Measurements from ENCODE around the gene ANGPTL2. TPM values are rescaled to one million over a fixed set of nuclear protein-coding genes. Genes with fewer than 3 reads are reported as not detected.

ANGPTL2 gene
- total and polyA plus RNA-seq, 9 donors: 36.5 to 104 (median 68.6) TPM

- WGBS (ENCODE audit: insufficient coverage): 96% methylated on average over 8 of the region's 9 CpGs
- peak overlapping the region; percentile 23 for H3K27ac ChIP-seq (ENCODE audit: low read length)
These were observed 56.2 kb downstream of the ANGPTL2 start for GRCh38 chr9:127066060-127066850.

GRCh38 chr9:127065592-127065991 lies 56.8 kb downstream of the ANGPTL2 start:
- no peaks in the 10 kb centered on the region for H3K9me3 ChIP-seq (replicated peaks; ENCODE audit: control insufficient read depth, low read depth, low read length)
- peak; percentile 81 for DNase-seq
- peak overlapping the region; percentile 23 for H3K27ac ChIP-seq (ENCODE audit: low read length)
- WGBS (ENCODE audit: insufficient coverage): no CpG with 5 or more reads among the region's 1 CpG
- no peaks in the 10 kb centered on the region for H3K27me3 ChIP-seq (ENCODE audit: control insufficient read depth, insufficient read depth, low read length)
- no peak overlapping the region for H3K4me3 ChIP-seq (ENCODE audit: low read length)
- H3K4me1 ChIP-seq (ENCODE audit: control insufficient read depth, insufficient read depth, low read length): no peaks in the 10 kb centered on the region
- H3K36me3 ChIP-seq (ENCODE audit: control insufficient read depth, insufficient read depth, low read length): no peaks in the 10 kb centered on the region

More at GRCh38 chr9:127066060-127066850, 56.2 kb downstream of the ANGPTL2 start:
- H3K27me3 ChIP-seq (ENCODE audit: control insufficient read depth, insufficient read depth, low read length): no peaks in the 10 kb centered on the region
- H3K36me3 ChIP-seq (ENCODE audit: control insufficient read depth, insufficient read depth, low read length): no peaks in the 10 kb centered on the region
- H3K4me1 ChIP-seq (ENCODE audit: control insufficient read depth, insufficient read depth, low read length): no peaks in the 10 kb centered on the region
- no peak overlapping the region for H3K4me3 ChIP-seq (ENCODE audit: low read length)
- H3K9me3 ChIP-seq (replicated peaks; ENCODE audit: control insufficient read depth, low read depth, low read length): no peaks in the 10 kb centered on the region
- no peak for DNase-seq

GRCh38 chr9:127064335-127064734 lies 58.1 kb downstream of the ANGPTL2 start:
- Histone ChIP-seq H3K4me1 (ENCODE audit: control insufficient read depth, insufficient read depth, low read length) (peaks cover 7% of the 10 kb centered on the region), H3K9me3 (replicated peaks; ENCODE audit: control insufficient read depth, low read depth, low read length) (no peaks in the 10 kb centered on the region), H3K27me3 (ENCODE audit: control insufficient read depth, insufficient read depth, low read length) (no peaks in the 10 kb centered on the region), H3K4me3 (ENCODE audit: low read length) (no peak overlapping the region), H3K36me3 (ENCODE audit: control insufficient read depth, insufficient read depth, low read length) (no peaks in the 10 kb centered on the region), H3K27ac (ENCODE audit: low read length) (no peak overlapping the region)
- WGBS (ENCODE audit: insufficient coverage): 70% methylated on average over 2 of the region's 2 CpGs
- no peak for DNase-seq

- no peaks in the 10 kb centered on the region for H3K9me3 ChIP-seq (replicated peaks; ENCODE audit: control insufficient read depth, low read depth, low read length)
- WGBS (ENCODE audit: insufficient coverage): 100% methylated on average over 2 of the region's 3 CpGs
- H3K27me3 ChIP-seq (ENCODE audit: control insufficient read depth, insufficient read depth, low read length): no peaks in the 10 kb centered on the region
- H3K4me1 ChIP-seq (ENCODE audit: control insufficient read depth, insufficient read depth, low read length): peaks cover 16% of the 10 kb centered on the region
- DNase-seq: no peak
- H3K36me3 ChIP-seq (ENCODE audit: control insufficient read depth, insufficient read depth, low read length): no peaks in the 10 kb centered on the region
- H3K4me3 ChIP-seq (ENCODE audit: low read length): no peak overlapping the region
- no peak overlapping the region for H3K27ac ChIP-seq (ENCODE audit: low read length)
These were observed 61.0 kb downstream of the ANGPTL2 start for GRCh38 chr9:127061411-127061810.

- 35% methylated on average over 4 of the region's 4 CpGs for WGBS (ENCODE audit: insufficient coverage)
- no peaks in the 10 kb centered on the region for H3K27me3 ChIP-seq (ENCODE audit: control insufficient read depth, insufficient read depth, low read length)
- peak overlapping the region; percentile 26 for H3K27ac ChIP-seq (ENCODE audit: low read length)
- H3K36me3 ChIP-seq (ENCODE audit: control insufficient read depth, insufficient read depth, low read length): no peaks in the 10 kb centered on the region
- peak; percentile 74 for DNase-seq
- no peak overlapping the region for H3K4me3 ChIP-seq (ENCODE audit: low read length)
- H3K4me1 ChIP-seq (ENCODE audit: control insufficient read depth, insufficient read depth, low read length): peaks cover 16% of the 10 kb centered on the region
- no peaks in the 10 kb centered on the region for H3K9me3 ChIP-seq (replicated peaks; ENCODE audit: control insufficient read depth, low read depth, low read length)
These were observed 62.6 kb downstream of the ANGPTL2 start for GRCh38 chr9:127059765-127060361.

- WGBS (ENCODE audit: insufficient coverage): 80% methylated on average over 1 of the region's 2 CpGs
- no peaks in the 10 kb centered on the region for H3K36me3 ChIP-seq (ENCODE audit: control insufficient read depth, insufficient read depth, low read length)
- H3K4me3 ChIP-seq (ENCODE audit: low read length): no peak overlapping the region
- no peak overlapping the region for H3K27ac ChIP-seq (ENCODE audit: low read length)
- peaks cover 22% of the 10 kb centered on the region for H3K4me1 ChIP-seq (ENCODE audit: control insufficient read depth, insufficient read depth, low read length)
- H3K9me3 ChIP-seq (replicated peaks; ENCODE audit: control insufficient read depth, low read depth, low read length): no peaks in the 10 kb centered on the region
- no peaks in the 10 kb centered on the region for H3K27me3 ChIP-seq (ENCODE audit: control insufficient read depth, insufficient read depth, low read length)
- DNase-seq: no peak
These were observed 63.4 kb downstream of the ANGPTL2 start for GRCh38 chr9:127059030-127059429.

GRCh38 chr9:127058645-127059021 lies 63.8 kb downstream of the ANGPTL2 start:
- no peak for DNase-seq
- 64% methylated on average over 4 of the region's 4 CpGs for WGBS (ENCODE audit: insufficient coverage)
- peaks cover 26% of the 10 kb centered on the region for H3K4me1 ChIP-seq (ENCODE audit: control insufficient read depth, insufficient read depth, low read length)
- H3K27me3 ChIP-seq (ENCODE audit: control insufficient read depth, insufficient read depth, low read length): no peaks in the 10 kb centered on the region
- no peak overlapping the region for H3K27ac ChIP-seq (ENCODE audit: low read length)
- H3K4me3 ChIP-seq (ENCODE audit: low read length): no peak overlapping the region
- no peaks in the 10 kb centered on the region for H3K36me3 ChIP-seq (ENCODE audit: control insufficient read depth, insufficient read depth, low read length)
- H3K9me3 ChIP-seq (replicated peaks; ENCODE audit: control insufficient read depth, low read depth, low read length): no peaks in the 10 kb centered on the region

GRCh38 chr9:127058011-127058644 lies 64.3 kb downstream of the ANGPTL2 start:
- peaks cover 31% of the 10 kb centered on the region for H3K4me1 ChIP-seq (ENCODE audit: control insufficient read depth, insufficient read depth, low read length)
- no peaks in the 10 kb centered on the region for H3K27me3 ChIP-seq (ENCODE audit: control insufficient read depth, insufficient read depth, low read length)
- WGBS (ENCODE audit: insufficient coverage): 59% methylated on average over 7 of the region's 7 CpGs
- no peaks in the 10 kb centered on the region for H3K9me3 ChIP-seq (replicated peaks; ENCODE audit: control insufficient read depth, low read depth, low read length)
- no peak for DNase-seq
- H3K27ac ChIP-seq (ENCODE audit: low read length): peak overlapping the region; percentile 15
- H3K4me3 ChIP-seq (ENCODE audit: low read length): no peak overlapping the region
- H3K36me3 ChIP-seq (ENCODE audit: control insufficient read depth, insufficient read depth, low read length): no peaks in the 10 kb centered on the region

- no peak overlapping the region for H3K27ac ChIP-seq (ENCODE audit: low read length)
- DNase-seq: no peak
- H3K4me3 ChIP-seq (ENCODE audit: low read length): no peak overlapping the region
- H3K9me3 ChIP-seq (replicated peaks; ENCODE audit: control insufficient read depth, low read depth, low read length): no peaks in the 10 kb centered on the region
- H3K27me3 ChIP-seq (ENCODE audit: control insufficient read depth, insufficient read depth, low read length): no peaks in the 10 kb centered on the region
- H3K4me1 ChIP-seq (ENCODE audit: control insufficient read depth, insufficient read depth, low read length): peaks cover 39% of the 10 kb centered on the region
- H3K36me3 ChIP-seq (ENCODE audit: control insufficient read depth, insufficient read depth, low read length): peaks cover 2% of the 10 kb centered on the region
- no CpG with 5 or more reads among the region's 3 CpGs for WGBS (ENCODE audit: insufficient coverage)
These were observed 66.0 kb downstream of the ANGPTL2 start for GRCh38 chr9:127056446-127056845.

GRCh38 chr9:127055745-127056402 lies 66.6 kb downstream of the ANGPTL2 start:
- Histone ChIP-seq H3K36me3 (ENCODE audit: control insufficient read depth, insufficient read depth, low read length) (peaks cover 2% of the 10 kb centered on the region), H3K4me1 (ENCODE audit: control insufficient read depth, insufficient read depth, low read length) (peaks cover 39% of the 10 kb centered on the region), H3K27ac (ENCODE audit: low read length) (no peak overlapping the region), H3K27me3 (ENCODE audit: control insufficient read depth, insufficient read depth, low read length) (no peaks in the 10 kb centered on the region), H3K4me3 (ENCODE audit: low read length) (no peak overlapping the region), H3K9me3 (replicated peaks; ENCODE audit: control insufficient read depth, low read depth, low read length) (no peaks in the 10 kb centered on the region)
- no peak for DNase-seq
